Measurements from ENCODE around the gene SARDH. TPM values are rescaled to one million over a fixed set of nuclear protein-coding genes. Genes with fewer than 3 reads are reported as not detected.

SARDH gene
- total and polyA plus RNA-seq, 2 donors from 2014 or later: 4.6 to 12.0 TPM

GRCh38 chr9:133701321-133701980 is 36.7 kb downstream of the SARDH start:
- H3K36me3 ChIP-seq (ENCODE audit: control insufficient read depth in 2 of 3, insufficient read depth in 3 of 3, low read length in 3 of 3): no peaks in the 10 kb centered on the region
- peak in 2 of 5 donors; percentile 42 to 72 for DNase-seq
- H3K9me3 ChIP-seq (ENCODE audit: control insufficient read depth in 2 of 3, insufficient read depth in 1 of 3, low read length in 3 of 3): no peaks in the 10 kb centered on the region
- H3K27me3 ChIP-seq (ENCODE audit: control insufficient read depth, insufficient read depth, low read length): no peaks in the 10 kb centered on the region
- H3K27ac ChIP-seq (ENCODE audit: low read depth in 2 of 2, low read length in 2 of 2): no peak overlapping the region
- H3K4me1 ChIP-seq (ENCODE audit: control insufficient read depth in 2 of 3, insufficient read depth in 2 of 3, low read depth in 1 of 3, low read length in 3 of 3): peaks cover 0 to 4% (median 0%) of the 10 kb centered on the region in 3 donors
- H3K4me3 ChIP-seq (ENCODE audit: low read length in 3 of 3): no peak overlapping the region
- no peak overlapping the region for H3K9ac ChIP-seq (ENCODE audit: low read length in 3 of 3)
- TF ChIP-seq CTCF (IDR thresholded peaks at IDR 0.05; ENCODE audit: borderline replicate concordance, extremely low read depth, insufficient read depth): no peak
- FAIRE-seq: no peak
- intact Hi-C loops (cut with DNase I): no loop called here

DNA sequence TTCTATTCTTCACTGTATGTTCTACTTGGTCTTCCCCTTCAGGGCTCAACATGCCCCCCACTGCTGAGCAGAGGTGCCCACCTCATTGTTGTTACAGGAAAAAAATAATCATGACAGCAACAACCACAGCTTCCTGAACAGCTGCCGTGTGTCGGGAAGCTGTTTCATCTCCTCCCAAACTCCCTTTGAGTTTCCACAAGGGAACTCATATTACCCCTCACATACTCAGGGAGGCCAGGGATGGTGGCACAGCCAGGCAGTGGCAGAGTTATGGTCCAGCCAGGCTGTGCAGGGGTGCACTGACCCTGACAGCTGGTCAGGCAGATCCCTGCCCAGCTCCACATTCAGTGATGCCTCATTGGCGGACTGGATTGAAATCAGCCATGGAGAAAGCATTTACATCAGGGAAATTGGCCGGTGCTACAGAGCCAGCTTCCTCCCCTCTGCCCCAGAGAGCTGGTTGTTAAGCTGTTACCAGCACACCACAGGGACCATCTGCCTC is 37.3 kb downstream of the SARDH start:
- H3K36me3 ChIP-seq (ENCODE audit: control insufficient read depth in 2 of 3, insufficient read depth in 3 of 3, low read length in 3 of 3): no peaks in the 10 kb centered on the region
- H3K27ac ChIP-seq (ENCODE audit: low read depth in 2 of 2, low read length in 2 of 2): no peak overlapping the region
- H3K4me1 ChIP-seq (ENCODE audit: control insufficient read depth in 2 of 3, insufficient read depth in 2 of 3, low read depth in 1 of 3, low read length in 3 of 3): peaks cover 0 to 4% (median 0%) of the 10 kb centered on the region in 3 donors
- H3K27me3 ChIP-seq (ENCODE audit: control insufficient read depth, insufficient read depth, low read length): no peaks in the 10 kb centered on the region
- intact Hi-C loops (cut with DNase I): no loop called here
- no peak overlapping the region for H3K4me3 ChIP-seq (ENCODE audit: low read length in 3 of 3)
- TF ChIP-seq CTCF (IDR thresholded peaks at IDR 0.05; ENCODE audit: borderline replicate concordance, extremely low read depth, insufficient read depth): no peak
- FAIRE-seq: no peak
- H3K9ac ChIP-seq (ENCODE audit: low read length in 3 of 3): no peak overlapping the region
- H3K9me3 ChIP-seq (ENCODE audit: control insufficient read depth in 2 of 3, insufficient read depth in 1 of 3, low read length in 3 of 3): no peaks in the 10 kb centered on the region
- peak in 4 of 5 donors; percentile 26 to 54 (median 50) for DNase-seq

- intact Hi-C loops (cut with DNase I): no loop called here
- FAIRE-seq (no peak), DNase-seq (no peak)
- Histone ChIP-seq H3K9ac (ENCODE audit: low read length in 3 of 3) (no peak overlapping the region), H3K36me3 (ENCODE audit: control insufficient read depth in 2 of 3, insufficient read depth in 3 of 3, low read length in 3 of 3) (no peaks in the 10 kb centered on the region), H3K27me3 (ENCODE audit: control insufficient read depth, insufficient read depth, low read length) (no peaks in the 10 kb centered on the region), H3K4me1 (ENCODE audit: control insufficient read depth in 2 of 3, insufficient read depth in 2 of 3, low read depth in 1 of 3, low read length in 3 of 3) (peaks cover 0 to 4% (median 0%) of the 10 kb centered on the region in 3 donors), H3K9me3 (ENCODE audit: control insufficient read depth in 2 of 3, insufficient read depth in 1 of 3, low read length in 3 of 3) (no peaks in the 10 kb centered on the region), H3K27ac (ENCODE audit: low read depth in 2 of 2, low read length in 2 of 2) (no peak overlapping the region), H3K4me3 (ENCODE audit: low read length in 3 of 3) (no peak overlapping the region)
- no peak for TF ChIP-seq CTCF (IDR thresholded peaks at IDR 0.05; ENCODE audit: borderline replicate concordance, extremely low read depth, insufficient read depth)
Observed at GRCh38 chr9:133699546-133699945, 38.6 kb downstream of the SARDH start.

Data from kidney (tissue), 14 donors.